AG09319 (cell line): ENCODE data around the gene BMAL1.

Experiments
- DNase-seq: peaks from one replicate; pipeline ENCODE4 v3.0.0-alpha.2; 2010; ENCODE audit warnings: low read depth; ENCODE audit errors: extremely low read depth
- CTCF ChIP-seq: IDR thresholded peaks from 2 replicates; pipeline ENCODE4 v1.5.1; 2011; ENCODE audit warnings: low read depth, mild to moderate bottlenecking, inconsistent platforms, low read length, moderate library complexity

BMAL1 gene

GRCh38 chr11:13286279-13286821, 8.8 kb downstream of the BMAL1 start:
- TF ChIP-seq CTCF = no peak
- no peak for DNase-seq

DNA sequence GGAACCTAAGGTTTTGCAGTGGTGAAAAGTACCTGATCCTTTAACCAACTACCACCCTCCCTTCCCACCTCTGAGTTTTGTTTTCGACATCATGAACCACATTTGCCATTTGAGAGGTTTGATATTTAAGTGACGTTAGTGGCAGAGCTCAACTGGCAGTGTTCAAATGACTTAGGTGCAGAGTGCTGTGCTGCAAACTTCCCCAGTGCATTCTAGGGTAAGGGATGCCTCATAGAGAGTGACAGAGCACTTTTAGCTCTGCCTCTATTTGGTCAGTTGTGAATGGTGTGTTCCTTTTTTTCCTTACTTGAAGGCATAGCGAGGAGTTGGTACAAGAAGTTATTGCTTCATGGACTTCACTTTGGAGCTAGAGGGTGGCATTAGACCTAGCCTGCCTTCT, 9.4 kb downstream of the BMAL1 start:
- no peak for TF ChIP-seq CTCF
- no peak for DNase-seq

DNA sequence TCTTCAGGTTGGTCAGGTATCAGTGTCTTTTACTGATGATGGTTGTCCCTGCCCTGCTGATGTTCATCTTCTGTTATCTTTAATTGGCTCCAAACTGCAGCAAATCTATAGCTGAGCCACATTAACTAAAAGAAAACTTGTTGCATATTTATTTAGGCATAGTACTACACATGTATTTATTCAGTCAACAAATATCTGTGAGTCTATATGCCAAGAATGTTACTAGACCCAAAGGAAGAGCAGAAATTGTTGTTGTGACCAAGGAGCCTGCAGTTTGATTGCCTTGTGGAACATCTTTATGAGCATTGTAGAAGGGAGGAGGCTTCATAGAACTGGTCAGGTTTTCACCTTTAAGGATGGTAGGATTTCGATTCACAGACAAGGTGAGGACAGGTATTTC, 10.1 kb downstream of the BMAL1 start:
- no peak for DNase-seq
- TF ChIP-seq CTCF = no peak

DNA sequence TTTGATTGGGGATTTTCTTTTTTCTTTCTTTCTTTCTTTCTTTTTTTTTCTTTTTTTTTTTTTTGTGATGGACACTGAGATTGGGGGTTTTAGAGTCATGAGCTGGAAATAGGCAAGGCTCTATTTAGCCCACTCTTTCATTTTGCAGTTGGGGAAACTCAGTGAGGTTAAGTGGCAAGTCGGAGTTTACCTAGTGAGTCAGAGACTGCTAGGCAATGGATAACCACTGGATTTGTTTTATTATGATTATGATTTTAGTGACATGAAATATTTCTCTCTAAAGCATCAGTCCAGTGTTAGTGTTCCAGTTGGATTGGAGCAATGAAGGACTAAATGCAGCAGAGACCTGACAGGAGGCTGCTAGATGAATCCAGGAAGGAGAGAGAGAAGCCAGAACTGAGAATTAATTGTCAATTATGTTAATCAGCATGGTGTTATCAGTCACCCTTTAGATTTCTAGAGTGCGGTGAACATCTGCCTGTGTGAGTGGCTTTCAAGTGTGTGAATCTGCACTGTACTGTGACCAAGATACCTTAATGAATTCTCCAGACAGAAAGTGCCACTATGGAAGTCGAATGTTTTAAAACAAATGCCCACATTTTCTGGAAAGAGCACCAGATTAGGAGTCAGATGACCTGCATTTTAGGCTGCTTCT, 10.9 kb downstream of the BMAL1 start:
- no peak for DNase-seq
- no peak for TF ChIP-seq CTCF

DNA sequence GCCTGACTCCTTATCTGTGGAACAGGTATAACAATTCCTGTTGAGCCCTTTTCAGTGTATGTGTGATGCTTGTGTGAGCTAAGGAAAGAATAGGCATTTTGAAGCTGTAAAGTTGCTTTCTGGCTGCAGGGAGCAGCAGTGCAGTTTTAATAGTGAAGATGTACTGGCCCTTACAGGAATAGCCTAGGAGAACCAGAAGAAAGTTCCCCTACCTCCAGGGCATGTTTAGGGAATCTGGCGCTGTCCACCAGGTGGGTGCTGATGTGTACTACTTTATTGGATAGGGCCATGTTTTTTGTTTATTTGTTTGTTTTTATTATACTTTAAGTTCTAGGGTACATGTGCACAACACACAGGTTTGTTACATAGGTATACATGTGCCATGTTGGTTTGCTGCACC, 11.5 kb downstream of the BMAL1 start:
- TF ChIP-seq CTCF = peak; percentile 4
- DNase-seq = no peak

GRCh38 chr11:13290221-13290980, 12.8 kb downstream of the BMAL1 start:
- no peak for DNase-seq

More at GRCh38 chr11:13290221-13290980, 12.8 kb downstream of the BMAL1 start:
- no peak for TF ChIP-seq CTCF
